Mammary epithelial cell (primary cell): ENCODE measurements around the gene ADCY7.

Source experiments
- CTCF ChIP-seq, 2 donors: IDR thresholded peaks in 1 of 2; conservative IDR thresholded peaks in 1 of 2; 2 replicates each; pipeline ENCODE4 v1.5.1; 2011 to 2012; ENCODE audit warnings: inconsistent platforms in 2 of 2, low read length in 2 of 2, mild to moderate bottlenecking in 2 of 2, control low read depth in 1 of 2, low read depth in 1 of 2; ENCODE audit not compliant: insufficient read depth in 1 of 2; ENCODE audit errors: extremely low read depth in 1 of 2
- EZH2 ChIP-seq: IDR thresholded peaks from 2 replicates; pipeline ENCODE4 v1.6.1; 2012; ENCODE audit warnings: low read length, inconsistent platforms, borderline replicate concordance

GRCh38 chr16:50365791-50366575 is 99.6 kb downstream of the ADCY7 start:
- TF ChIP-seq CTCF (conservative IDR thresholded peaks at IDR 0.05 in 1 of 2, IDR thresholded peaks at IDR 0.05 in 1 of 2; ENCODE audit: extremely low read depth in 1 of 2, insufficient read depth in 1 of 2, low read depth in 1 of 2, low read length in 2 of 2) (no peak), EZH2 (no peak)
